Heart left ventricle (tissue), 16 donors: ENCODE results near the gene KCNA10. TPM values are rescaled to one million over a fixed set of nuclear protein-coding genes. Genes with fewer than 3 reads are reported as not detected.
A peak's percentile ranks its signal among the peaks of the same experiment; 100 is the strongest.

Experiments
- ATAC-seq, 4 donors: fragments of 200-7000 bp; cut with Tn5 transposase; one replicate each; pipeline ENCODE4 v1.9.1; 2020 to 2022; ENCODE audit warnings: moderate library complexity in 4 of 4, mild to moderate bottlenecking in 3 of 4, moderate number of reproducible peaks in 1 of 4
- DNase-seq, 5 donors: peaks; one replicate each; pipeline ENCODE4 v3.0.0-alpha.2; 2020
- H3K27ac ChIP-seq, 12 donors: fragments of 200-600 bp; sonication (generic) in 4 of 12; one replicate each; pipeline versions ENCODE4 v1.5.0 to v1.8.0; 2016 to 2022; ENCODE audit warnings: mild to moderate bottlenecking in 2 of 12
- H3K27me3 ChIP-seq, 9 donors: fragments of 200-600 bp; sonication (generic) in 2 of 9; one replicate each; pipeline versions ENCODE4 v1.5.1 to v1.8.0; 2016 to 2022; ENCODE audit warnings: mild to moderate bottlenecking in 3 of 9
- H3K36me3 ChIP-seq, 9 donors: fragments of 200-600 bp; sonication (generic) in 2 of 9; one replicate each; pipeline versions ENCODE4 v1.5.0 to v1.8.0; 2018 to 2022; ENCODE audit warnings: mild to moderate bottlenecking in 2 of 9
- H3K4me1 ChIP-seq, 12 donors: fragments of 200-600 bp; sonication (generic) in 4 of 12; one replicate each; pipeline versions ENCODE4 v1.5.0 to v1.8.0; 2016 to 2022; ENCODE audit warnings: mild to moderate bottlenecking in 3 of 12
- H3K4me3 ChIP-seq, 12 donors: fragments of 200-600 bp; sonication (generic) in 4 of 12; one replicate each; pipeline versions ENCODE4 v1.5.0 to v1.8.0; 2017 to 2022; ENCODE audit warnings: mild to moderate bottlenecking in 9 of 12, moderate library complexity in 4 of 12
- H3K9me3 ChIP-seq, 12 donors: fragments of 200-600 bp; sonication (generic) in 4 of 12; one replicate each; pipeline versions ENCODE4 v1.5.0 to v1.8.0; 2016 to 2022; ENCODE audit warnings: mild to moderate bottlenecking in 1 of 12
- POLR2A ChIP-seq, 2 donors: fragments of 450-650 bp; IDR thresholded peaks; one replicate each; pipeline ENCODE4 v1.6.1; 2017; ENCODE audit warnings: antibody characterized with exemption in 2 of 2, mild to moderate bottlenecking in 2 of 2, moderate library complexity in 2 of 2
- WGBS, 4 donors: extraction: QIAGEN DNeasy Blood & Tissue Kit in 2 of 4; methylation state at CpG; one replicate each; pipeline versions ENCODE4 v1.1.5 to v1.1.7; 2013 to 2018; 5-methylcytosine and 5-hydroxymethylcytosine counted together
- intact Hi-C, 10 donors: fragments of 100-400 bp; cut with DNase I; formaldehyde crosslinking; loops; one replicate each; pipeline versions ENCODE4 v1.11.1 to v1.14.2; 2022
- polyA plus RNA-seq, 2 donors: library from polyadenylated mRNA; stranded (reverse); fragments of 200-250 nt; gene quantifications; one replicate each; pipeline ENCODE4 v1.2.3, GENCODE V29; 2013
- total RNA-seq, 9 donors: library from RNA; depleted of rRNA in 2 of 9; stranded (reverse); fragments of >200 nt in 2 of 9; fragmentation: NEBNext Ultra II Directional in 3 of 9; extraction: Animal tissue kit (Norgen Biotek cat#: 25700) in 3 of 9; gene quantifications; one replicate each; pipeline versions ENCODE4 v1.1.0 to v1.2.4, GENCODE V29; 2016 to 2023
- TF ChIP-seq, protein P1 (sequence below), 12 donors: fragments of 200-600 bp; sonication (generic) in 4 of 12; IDR thresholded peaks; one replicate each; pipeline versions ENCODE4 v1.5.0 to v1.8.0; 2018 to 2022; ENCODE audit warnings: antibody characterized with exemption in 12 of 12, mild to moderate bottlenecking in 5 of 12
- donor health status: ischemic (EF 13 %, LVEDD 7.1; RV severe dilation, severe dysfunction).
- donor health status: healthy with polysubstance abuse.
- donor health status: DM: no; HTN: yes; CAD: no.
- donor health status: DM: no; HTN: no; CAD: no.
- donor health status: ischemic (EF 25% LVEDD 6.9; RV normal size, moderate dysfunction).
- donor health status: ischemic (EF 25% LVEDD 5.7; RV mildly dilated, moderate dysfunction).
- donor health status: healthy.
- donor health status: DM: yes; HTN: yes; CAD: no.
- donor health status: ischemic (EF 35%, LVEDD 5.7; RV mildly dilated, moderate dysfunction).
- donor health status: nonischemic (EF 11% LVEDD 7.7; RV severe dilation, severe dysfunction).
- donor health status: DM: yes; HTN: yes; CAD: no.
- donor health status: PGD.
- donor health status: ischemic (EF 29% LVEDD 5.4; RV normal size, mild dysfunction).
- donor health status: nonischemic (EF 23%, LVEDD 6.1; RV moderate dilation, normal function).

KCNA10 gene
- total and polyA plus RNA-seq, 11 donors, result not detected

- H3K27me3 ChIP-seq, result peaks cover 0 to 3% (median 0%) of the 10 kb centered on the region in 9 donors
- ATAC-seq (peak in 1 of 4 donors; percentile 32), DNase-seq (no peak)
- H3K4me3 ChIP-seq, result no peak overlapping the region
- intact Hi-C loops, result no loop called here
- peaks cover 0 to 30% (median 10%) of the 10 kb centered on the region in 12 donors for H3K4me1 ChIP-seq
- no peak overlapping the region for H3K27ac ChIP-seq
- H3K36me3 ChIP-seq, result no peaks in the 10 kb centered on the region
- TF ChIP-seq, protein P1, sequence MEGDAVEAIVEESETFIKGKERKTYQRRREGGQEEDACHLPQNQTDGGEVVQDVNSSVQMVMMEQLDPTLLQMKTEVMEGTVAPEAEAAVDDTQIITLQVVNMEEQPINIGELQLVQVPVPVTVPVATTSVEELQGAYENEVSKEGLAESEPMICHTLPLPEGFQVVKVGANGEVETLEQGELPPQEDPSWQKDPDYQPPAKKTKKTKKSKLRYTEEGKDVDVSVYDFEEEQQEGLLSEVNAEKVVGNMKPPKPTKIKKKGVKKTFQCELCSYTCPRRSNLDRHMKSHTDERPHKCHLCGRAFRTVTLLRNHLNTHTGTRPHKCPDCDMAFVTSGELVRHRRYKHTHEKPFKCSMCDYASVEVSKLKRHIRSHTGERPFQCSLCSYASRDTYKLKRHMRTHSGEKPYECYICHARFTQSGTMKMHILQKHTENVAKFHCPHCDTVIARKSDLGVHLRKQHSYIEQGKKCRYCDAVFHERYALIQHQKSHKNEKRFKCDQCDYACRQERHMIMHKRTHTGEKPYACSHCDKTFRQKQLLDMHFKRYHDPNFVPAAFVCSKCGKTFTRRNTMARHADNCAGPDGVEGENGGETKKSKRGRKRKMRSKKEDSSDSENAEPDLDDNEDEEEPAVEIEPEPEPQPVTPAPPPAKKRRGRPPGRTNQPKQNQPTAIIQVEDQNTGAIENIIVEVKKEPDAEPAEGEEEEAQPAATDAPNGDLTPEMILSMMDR (IDR thresholded peaks at IDR 0.05), result no peak
- TF ChIP-seq POLR2A (IDR thresholded peaks at IDR 0.05), result no peak
- 37 to 41% (median 39%) methylated on average over 12 of the region's 12 CpGs for WGBS, 4 donors
- H3K9me3 ChIP-seq, result no peaks in the 10 kb centered on the region
Observed at GRCh38 chr1:110481968-110482623, 36.9 kb downstream of the KCNA10 start.

GRCh38 chr1:110480356-110481096 lies 38.4 kb downstream of the KCNA10 start:
- 23 to 27% (median 27%) methylated on average over 4 of the region's 4 CpGs for WGBS, 4 donors
- H3K36me3 ChIP-seq, result no peaks in the 10 kb centered on the region
- no peaks in the 10 kb centered on the region for H3K9me3 ChIP-seq
- peaks cover 0 to 30% (median 10%) of the 10 kb centered on the region in 12 donors for H3K4me1 ChIP-seq
- H3K27me3 ChIP-seq, result peaks cover 0 to 3% (median 0%) of the 10 kb centered on the region in 9 donors
- intact Hi-C loops, result no loop called here
- ATAC-seq, result no peak
- H3K4me3 ChIP-seq, result no peak overlapping the region
- TF ChIP-seq POLR2A (IDR thresholded peaks at IDR 0.05), result no peak
- TF ChIP-seq, protein P1 (IDR thresholded peaks at IDR 0.05), result no peak
- H3K27ac ChIP-seq, result no peak overlapping the region
- DNase-seq, result no peak

DNA sequence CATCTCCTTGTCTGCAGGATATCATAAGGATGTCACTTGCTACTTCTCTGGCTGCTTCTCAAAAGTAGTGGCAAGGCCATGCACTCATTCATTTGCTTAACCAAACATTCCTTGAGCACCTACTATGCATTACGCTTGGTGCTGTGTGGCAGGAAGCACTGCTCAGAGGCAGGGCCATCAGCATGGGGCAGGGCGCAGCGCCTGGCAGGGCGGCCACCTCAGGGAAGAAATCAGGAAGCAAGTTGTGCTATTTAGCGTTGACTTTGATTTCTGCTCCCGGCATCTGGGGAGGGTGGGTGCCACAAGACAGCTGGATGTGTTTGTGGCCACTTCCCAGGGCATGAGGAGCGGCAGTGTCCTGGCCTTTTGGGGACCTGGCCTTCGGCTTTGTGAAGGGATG lies 40.1 kb downstream of the KCNA10 start:
- Histone ChIP-seq H3K27me3 (peaks cover 0 to 3% (median 0%) of the 10 kb centered on the region in 9 donors), H3K9me3 (no peaks in the 10 kb centered on the region), H3K36me3 (no peaks in the 10 kb centered on the region), H3K27ac (no peak overlapping the region), H3K4me1 (peaks cover 0 to 26% (median 10%) of the 10 kb centered on the region in 12 donors), H3K4me3 (no peak overlapping the region)
- intact Hi-C loops, result no loop called here
- TF ChIP-seq POLR2A (IDR thresholded peaks at IDR 0.05), result no peak
- TF ChIP-seq, protein P1 (IDR thresholded peaks at IDR 0.05), result no peak
- DNase-seq (no peak), ATAC-seq (no peak)
- WGBS, 4 donors, result 80 to 91% (median 88%) methylated on average over 8 of the region's 8 CpGs

GRCh38 chr1:110477967-110478640 lies 40.9 kb downstream of the KCNA10 start:
- no peaks in the 10 kb centered on the region for H3K36me3 ChIP-seq
- DNase-seq (no peak), ATAC-seq (no peak)
- no peaks in the 10 kb centered on the region for H3K9me3 ChIP-seq
- 76 to 93% (median 84%) methylated on average over 3 of the region's 3 CpGs for WGBS, 4 donors
- no peak overlapping the region for H3K27ac ChIP-seq
- intact Hi-C loops, result no loop called here
- H3K4me3 ChIP-seq, result no peak overlapping the region
- H3K27me3 ChIP-seq, result no peaks in the 10 kb centered on the region
- no peak for TF ChIP-seq POLR2A (IDR thresholded peaks at IDR 0.05)
- TF ChIP-seq, protein P1 (IDR thresholded peaks at IDR 0.05), result no peak
- H3K4me1 ChIP-seq, result peaks cover 0 to 26% (median 10%) of the 10 kb centered on the region in 12 donors
